HCT116 (cell line): ENCODE data around the gene PRRC2C. TPM values are rescaled to one million over a fixed set of nuclear protein-coding genes. Genes with fewer than 3 reads are reported as not detected.

ENCODE experiments used
- ATAC-seq: fragments of 200-7000 bp; cut with Tn5 transposase; 2 replicates; pipeline ENCODE4 v1.9.1; 2020; ENCODE audit warnings: mild to moderate bottlenecking, moderate library complexity
- BruUV-seq: library from RNA; stranded (reverse); fragments of 400-500 nt; replicated peaks from 2 replicates; lab custom pipeline; 2021; lab: Mats Ljungman, UMichigan
- CTCF ChIA-PET: fragments of 300-600 bp; sonication (Branson Sonifier 250); formaldehyde crosslinking; loops from one replicate; lab custom pipeline; 2021; ENCODE audit warnings: antibody characterized with exemption; lab: Charles Lee
- POLR2A ChIA-PET: fragments of 300-600, 350-600 bp; sonication (Branson Sonifier 250); formaldehyde crosslinking; loops from one replicate; lab custom pipeline; 2021; ENCODE audit warnings: antibody characterized with exemption; lab: Charles Lee
- RAD21 ChIA-PET, 2 experiments: fragments of 300-600 bp; sonication (Branson Sonifier 250); formaldehyde crosslinking; loops; one replicate each; lab custom pipeline; 2023; ENCODE audit warnings: low total read pairs in 2 of 2; ENCODE audit not compliant: uncharacterized antibody in 2 of 2, unreplicated experiment in 2 of 2, low non-redundant PET in 1 of 2; lab: Charles Lee
- DNase-seq: peaks from one replicate; pipeline ENCODE4 v3.0.0-alpha.2; 2010; ENCODE audit warnings: low read depth, low spot score
- H2AFZ ChIP-seq: fragments of 200-600 bp; shearing (Covaris generic), sonication (generic); 2 replicates; pipeline ENCODE4 v1.6.1; 2017; ENCODE audit warnings: low read depth, mixed run types, mixed read lengths, antibody characterized with exemption, low read length; ENCODE audit not compliant: poor library complexity, severe bottlenecking
- H3K27ac ChIP-seq: 2 replicates; pipeline ENCODE4 v1.5.1; 2012; ENCODE audit warnings: low read depth, low read length
- H3K27me3 ChIP-seq: fragments of 200-600 bp; sonication (generic); 2 replicates; pipeline ENCODE4 v1.6.1; 2016; ENCODE audit warnings: mixed run types, low read length, mixed read lengths; ENCODE audit not compliant: insufficient read depth
- H3K36me3 ChIP-seq, 2 experiments: fragments of 200-500 bp in 1 of 2; fragments of 200-600 bp in 1 of 2; sonication (Bioruptor generic) in 1 of 2; sonication (generic) in 1 of 2; 2 replicates each; pipeline versions ENCODE4 v1.5.1 to v1.6.1; 2014 to 2016; ENCODE audit warnings: low read length in 2 of 2, inconsistent platforms in 1 of 2, mixed read lengths in 1 of 2, mixed run types in 1 of 2; ENCODE audit not compliant: insufficient read depth in 2 of 2, control insufficient read depth in 1 of 2
- H3K4me1 ChIP-seq, 2 experiments: fragments of 200-600 bp in 1 of 2; sonication (generic) in 1 of 2; 2 replicates each; pipeline versions ENCODE4 v1.5.1 to v1.6.1; 2012 to 2017; ENCODE audit warnings: low read length in 2 of 2, inconsistent platforms in 1 of 2, mild to moderate bottlenecking in 1 of 2, mixed read lengths in 1 of 2, mixed run types in 1 of 2, moderate library complexity in 1 of 2; ENCODE audit not compliant: insufficient read depth in 2 of 2, control insufficient read depth in 1 of 2
- H3K4me2 ChIP-seq: fragments of 200-600 bp; sonication (generic); 2 replicates; pipeline ENCODE4 v1.6.1; 2017; ENCODE audit warnings: mixed run types, low read length, mixed read lengths
- H3K4me3 ChIP-seq, 2 experiments: fragments of 200-600 bp in 1 of 2; sonication (generic) in 1 of 2; replicated peaks in 1 of 2; 2 replicates each; pipeline ENCODE4 v1.5.1; 2011 to 2016; ENCODE audit warnings: low read length in 2 of 2, control low read depth in 1 of 2, low read depth in 1 of 2, mild to moderate bottlenecking in 1 of 2, mixed read lengths in 1 of 2, mixed run types in 1 of 2
- H3K79me2 ChIP-seq: fragments of 200-600 bp; sonication (generic); 2 replicates; pipeline ENCODE4 v1.6.1; 2017; ENCODE audit warnings: mild to moderate bottlenecking, mixed run types, low read length, moderate library complexity, mixed read lengths; ENCODE audit not compliant: insufficient read depth
- H3K9ac ChIP-seq: fragments of 200-600 bp; sonication (generic); 2 replicates; pipeline ENCODE4 v1.6.1; 2016; ENCODE audit warnings: low read length, mixed read lengths
- H3K9me2 ChIP-seq: fragments of 200-600 bp; sonication (generic), shearing (Covaris generic); 2 replicates; pipeline ENCODE4 v1.6.1; 2017; ENCODE audit warnings: mixed run types, mild to moderate bottlenecking, moderate library complexity; ENCODE audit not compliant: insufficient read depth
- H3K9me3 ChIP-seq, 2 experiments: fragments of 200-500 bp in 1 of 2; fragments of 200-600 bp in 1 of 2; sonication (Bioruptor generic) in 1 of 2; sonication (generic) in 1 of 2; 2 replicates each; pipeline ENCODE4 v1.6.1; 2014 to 2017; ENCODE audit warnings: low read length in 2 of 2, mixed read lengths in 2 of 2, inconsistent platforms in 1 of 2, low read depth in 1 of 2, mild to moderate bottlenecking in 1 of 2, mixed run types in 1 of 2, moderate library complexity in 1 of 2; ENCODE audit not compliant: control insufficient read depth in 1 of 2, insufficient read depth in 1 of 2
- H4K20me1 ChIP-seq: fragments of 200-600 bp; sonication (generic), shearing (Covaris generic); 2 replicates; pipeline ENCODE4 v1.6.1; 2017; ENCODE audit warnings: mixed run types, mild to moderate bottlenecking, moderate library complexity; ENCODE audit not compliant: insufficient read depth
- ELF1 ChIP-seq: IDR thresholded peaks from 2 replicates; pipeline ENCODE4 v1.6.1; 2012; ENCODE audit warnings: low read depth, borderline replicate concordance
- JUND ChIP-seq: IDR thresholded peaks from 2 replicates; pipeline ENCODE4 v1.6.1; 2012
- POLR2A ChIP-seq: IDR thresholded peaks from 2 replicates; pipeline ENCODE4 v1.7.0; 2011; ENCODE audit warnings: borderline replicate concordance; ENCODE audit not compliant: insufficient read depth, insufficient read length; ENCODE audit errors: extremely low read depth
- SP1 ChIP-seq: IDR thresholded peaks from 2 replicates; pipeline ENCODE4 v1.6.1; 2012; ENCODE audit warnings: low read depth
- ZFX ChIP-seq: fragments of 450-650 bp; IDR thresholded peaks from 2 replicates; pipeline ENCODE4 v1.6.1; 2017
- intact Hi-C: fragments of 100-400 bp; cut with micrococcal nuclease; formaldehyde crosslinking; loops from 2 replicates; pipeline ENCODE4 v1.10.0; 2022
- total RNA-seq: library from RNA; stranded (reverse); gene quantifications from one replicate; pipeline ENCODE4 v1.2.1, GENCODE V29; 2021; ENCODE audit not compliant: unreplicated experiment

The PRRC2C gene
- total RNA-seq, 1 experiment from 2014 or later: 154 TPM

DNA sequence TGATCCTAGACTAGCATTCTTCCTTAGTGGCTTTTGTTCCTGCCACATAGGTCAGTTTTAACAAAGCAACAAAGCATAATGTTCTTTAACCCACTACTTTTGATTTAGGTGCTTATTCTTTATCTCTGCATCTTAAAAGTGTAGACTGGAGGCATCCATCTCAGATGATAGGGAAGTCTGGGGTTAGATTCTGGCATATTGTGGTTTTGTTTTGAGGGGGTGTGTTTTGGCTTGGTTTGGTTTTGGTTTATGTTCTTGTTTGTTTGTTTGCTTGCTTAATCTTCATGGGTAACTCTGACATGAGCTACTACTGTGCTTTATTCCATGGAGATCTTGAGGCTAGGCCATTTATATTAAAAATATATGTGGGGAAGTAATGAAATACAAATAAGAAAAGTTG lies 96.4 kb downstream of the PRRC2C start:
- BruUV-seq: no TSS peak
- peaks cover 46 to 49% of the 10 kb centered on the region in 2 experiments for H3K36me3 ChIP-seq
- TF ChIP-seq POLR2A (no peak), ZFX (no peak)
- TF ChIP-seq, all 23 proteins: peak for 0
- ChIA-PET POLR2A (no interaction called here), CTCF (no interaction called here), RAD21 (no interaction called here)
- Histone ChIP-seq H3K27me3 (no peaks in the 10 kb centered on the region), H3K9me2 (no peaks in the 10 kb centered on the region), H3K4me1 (no peaks in the 10 kb centered on the region), H3K4me2 (no peak overlapping the region), H4K20me1 (no peaks in the 10 kb centered on the region), H3K4me3 (no peak overlapping the region), H3K9me3 (no peaks in the 10 kb centered on the region), H3K9ac (no peak overlapping the region), H3K79me2 (no peaks in the 10 kb centered on the region; the same call in 1 of the 2 replicates), H3K27ac (no peak overlapping the region), H2AFZ (no peak overlapping the region)
- no peak for DNase-seq
- ATAC-seq: no peak
- intact Hi-C loops: loop anchor here (10.0 kb wide), 1 partner anchor 47 kb away; no protein-coding TSS in a partner anchor

DNA sequence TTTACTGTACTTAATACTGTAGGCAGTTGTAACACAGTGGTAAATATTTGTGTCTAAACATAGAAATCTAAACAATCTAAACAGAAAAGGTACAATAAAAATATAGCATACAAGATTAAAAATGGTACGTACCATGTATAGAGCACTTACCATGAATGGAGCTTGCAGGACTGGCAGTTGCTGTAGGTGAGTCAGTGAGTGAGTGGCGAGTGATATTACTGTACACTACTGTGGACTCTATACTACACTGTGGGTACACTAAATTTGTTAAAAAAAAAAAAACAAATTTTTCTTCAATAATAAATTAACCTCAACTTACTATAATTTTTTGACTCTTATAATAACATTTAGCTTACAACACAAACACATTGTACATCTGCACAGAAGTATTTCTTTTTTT lies 97.3 kb downstream of the PRRC2C start:
- no peak for ATAC-seq
- intact Hi-C loops: loop anchor here (10.0 kb wide), 1 partner anchor 48 kb away; no protein-coding TSS in a partner anchor
- POLR2A ChIA-PET: no interaction called here

More for the DNA sequence above, 97.3 kb downstream of the PRRC2C start:
- Histone ChIP-seq H3K27ac (no peak overlapping the region), H3K36me3 (peaks cover 47 to 49% of the 10 kb centered on the region in 2 experiments), H3K4me1 (no peaks in the 10 kb centered on the region), H2AFZ (no peak overlapping the region), H3K4me2 (no peak overlapping the region), H3K9ac (no peak overlapping the region), H3K27me3 (no peaks in the 10 kb centered on the region), H3K79me2 (no peaks in the 10 kb centered on the region; the same call in 1 of the 2 replicates), H3K9me3 (no peaks in the 10 kb centered on the region), H3K4me3 (no peak overlapping the region), H4K20me1 (no peaks in the 10 kb centered on the region), H3K9me2 (no peaks in the 10 kb centered on the region)
- RAD21 ChIA-PET: no interaction called here
- no peak for DNase-seq
- TF ChIP-seq ELF1: no peak
- TF ChIP-seq SP1: no peak
- TF ChIP-seq ZFX: no peak
- TF ChIP-seq JUND: no peak
- BruUV-seq: no TSS peak
- CTCF ChIA-PET: interaction anchor here (0.6 kb wide), 1 partner anchor 11 kb away, joined by 3 read pairs; no protein-coding TSS in a partner anchor
